ENCODE results near the gene WHRN.

The WHRN gene

GRCh38 chr9:114357911-114358328 is 147.4 kb downstream of the WHRN start:
- Histone ChIP-seq H3K4me3 (ENCODE audit: low read depth, low read length) (no peak overlapping the region), H3K27ac (no peak overlapping the region), H3K27me3 (replicated peaks) (no peaks in the 10 kb centered on the region), H3K36me3 (replicated peaks) (peaks cover 61% of the 10 kb centered on the region)
- no peak for DNase-seq
- TF ChIP-seq CTCF (IDR thresholded peaks at IDR 0.05; ENCODE audit: low read depth, low read length, missing control alignments): no peak
- in situ Hi-C loops (cut with HindIII; ENCODE audit: low pct_ligation_motif_present, low sequenced_read_pairs): no loop called here

GRCh38 chr9:114357360-114357759 is 147.9 kb downstream of the WHRN start:
- Histone ChIP-seq H3K4me3 (ENCODE audit: low read depth, low read length) (no peak overlapping the region), H3K27ac (no peak overlapping the region), H3K36me3 (replicated peaks) (peaks cover 57% of the 10 kb centered on the region), H3K27me3 (replicated peaks) (no peaks in the 10 kb centered on the region)
- TF ChIP-seq CTCF (IDR thresholded peaks at IDR 0.05; ENCODE audit: low read depth, low read length, missing control alignments): no peak
- in situ Hi-C loops (cut with HindIII; ENCODE audit: low pct_ligation_motif_present, low sequenced_read_pairs): no loop called here
- no peak for DNase-seq

- peaks cover 52% of the 10 kb centered on the region for H3K36me3 ChIP-seq (replicated peaks)
- DNase-seq: no peak
- no peak for TF ChIP-seq CTCF (IDR thresholded peaks at IDR 0.05; ENCODE audit: low read depth, low read length, missing control alignments)
- no peak overlapping the region for H3K4me3 ChIP-seq (ENCODE audit: low read depth, low read length)
- no peaks in the 10 kb centered on the region for H3K27me3 ChIP-seq (replicated peaks)
- in situ Hi-C loops (cut with HindIII; ENCODE audit: low pct_ligation_motif_present, low sequenced_read_pairs): no loop called here
- H3K27ac ChIP-seq: no peak overlapping the region
Measured at GRCh38 chr9:114356792-114357191, 148.5 kb downstream of the WHRN start.

- Histone ChIP-seq H3K27ac (no peak overlapping the region), H3K36me3 (replicated peaks) (peaks cover 42% of the 10 kb centered on the region), H3K4me3 (ENCODE audit: low read depth, low read length) (no peak overlapping the region), H3K27me3 (replicated peaks) (no peaks in the 10 kb centered on the region)
- in situ Hi-C loops (cut with HindIII; ENCODE audit: low pct_ligation_motif_present, low sequenced_read_pairs): no loop called here
- DNase-seq: no peak
- no peak for TF ChIP-seq CTCF (IDR thresholded peaks at IDR 0.05; ENCODE audit: low read depth, low read length, missing control alignments)
Measured at GRCh38 chr9:114355821-114356220, 149.5 kb downstream of the WHRN start.

Data from brain microvascular endothelial cell (primary cell).